Parathyroid adenoma (tissue), 2 donors: Measurements from ENCODE around the gene GASK1B.

ENCODE experiments used
- H2AFZ ChIP-seq: fragments of 300-600 bp; sonication (generic); one replicate; pipeline ENCODE4 v1.7.0; 2017; ENCODE audit warnings: antibody characterized with exemption, mild to moderate bottlenecking
- H3K27ac ChIP-seq: fragments of 300-600 bp; sonication (generic); one replicate; pipeline ENCODE4 v1.7.0; 2017
- H3K27me3 ChIP-seq: fragments of 300-600 bp; sonication (generic); one replicate; pipeline ENCODE4 v1.7.0; 2017; ENCODE audit warnings: low read length; ENCODE audit not compliant: control insufficient read depth, insufficient read depth
- H3K36me3 ChIP-seq: fragments of 300-600 bp; sonication (generic); one replicate; pipeline ENCODE4 v1.7.0; 2017; ENCODE audit warnings: low read length; ENCODE audit not compliant: control insufficient read depth, insufficient read depth
- H3K4me1 ChIP-seq: fragments of 300-600 bp; sonication (generic); one replicate; pipeline ENCODE4 v1.7.0; 2017; ENCODE audit warnings: control low read depth
- H3K4me2 ChIP-seq: fragments of 300-600 bp; sonication (generic); one replicate; pipeline ENCODE4 v1.7.0; 2017; ENCODE audit warnings: low read length
- H3K4me3 ChIP-seq: fragments of 300-600 bp; sonication (generic); one replicate; pipeline ENCODE4 v1.7.0; 2017; ENCODE audit warnings: low read depth, low read length
- H3K79me2 ChIP-seq: fragments of 300-600 bp; sonication (generic); one replicate; pipeline ENCODE4 v1.7.0; 2017; ENCODE audit warnings: control low read depth
- H3K9ac ChIP-seq: fragments of 300-600 bp; sonication (generic); one replicate; pipeline ENCODE4 v1.7.0; 2017; ENCODE audit warnings: mild to moderate bottlenecking
- H3K9me3 ChIP-seq: fragments of 300-600 bp; sonication (generic); one replicate; pipeline ENCODE4 v1.7.0; 2017; ENCODE audit warnings: low read length; ENCODE audit not compliant: control insufficient read depth
- TF ChIP-seq, protein P1 (sequence below): fragments of 300-600 bp; sonication (generic); IDR thresholded peaks from one replicate; pipeline ENCODE4 v1.7.0; 2017; ENCODE audit warnings: antibody characterized with exemption, mild to moderate bottlenecking
- donor health status: primary hyperparathyroidism.

GASK1B gene

DNA sequence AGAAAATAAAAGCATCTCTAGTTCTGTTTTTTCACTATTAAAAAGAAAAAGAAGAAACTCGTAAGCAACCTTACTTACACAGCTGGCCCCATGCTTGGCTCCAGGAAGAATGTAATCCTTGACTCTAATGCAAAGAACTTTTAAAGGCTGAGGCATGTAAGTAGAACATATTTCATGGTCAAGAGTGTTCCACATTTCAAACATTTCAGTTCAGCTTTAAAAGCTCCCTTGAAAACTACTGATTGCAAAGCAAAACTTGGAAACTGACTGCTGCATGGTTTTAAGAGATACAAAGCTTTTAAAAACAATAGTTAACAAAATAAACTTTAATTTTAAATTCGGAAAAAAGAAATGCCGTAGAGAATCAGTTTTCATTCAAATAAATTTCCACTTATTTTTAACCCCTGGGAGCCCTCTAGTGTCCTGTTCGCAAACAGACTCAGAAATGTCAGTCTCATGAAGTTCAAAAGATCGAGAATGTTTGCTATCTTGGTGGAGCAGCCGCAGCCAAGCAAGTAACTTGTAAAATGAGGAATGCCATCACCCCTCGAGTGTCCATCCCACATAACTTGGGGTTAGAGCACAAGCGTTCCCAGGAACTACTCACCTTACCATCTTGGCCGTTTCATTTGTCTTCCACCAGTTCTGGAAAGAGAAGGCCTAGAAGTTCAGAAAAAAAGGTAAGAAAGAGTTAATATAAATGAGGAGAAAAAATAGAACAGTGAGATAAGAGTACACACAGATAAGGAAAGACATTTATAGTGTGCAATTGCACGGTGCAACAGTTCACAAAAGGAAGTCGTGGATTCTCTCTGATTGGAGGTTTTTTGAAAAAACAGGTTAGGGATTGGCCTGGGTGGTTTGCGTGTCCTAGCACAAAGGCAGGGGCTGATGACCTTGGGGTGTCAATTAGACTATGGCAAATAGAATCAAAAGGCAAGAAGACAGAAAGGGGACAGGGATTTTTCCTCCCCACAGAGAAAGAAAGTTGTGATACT is at the start of gene GASK1B:
Gene GASK1B (minus strand): TSS at position 765 of the 998 bp plus-strand sequence. CDS start 1,650 bp downstream, outside the sequence.
- TF ChIP-seq, protein P1, sequence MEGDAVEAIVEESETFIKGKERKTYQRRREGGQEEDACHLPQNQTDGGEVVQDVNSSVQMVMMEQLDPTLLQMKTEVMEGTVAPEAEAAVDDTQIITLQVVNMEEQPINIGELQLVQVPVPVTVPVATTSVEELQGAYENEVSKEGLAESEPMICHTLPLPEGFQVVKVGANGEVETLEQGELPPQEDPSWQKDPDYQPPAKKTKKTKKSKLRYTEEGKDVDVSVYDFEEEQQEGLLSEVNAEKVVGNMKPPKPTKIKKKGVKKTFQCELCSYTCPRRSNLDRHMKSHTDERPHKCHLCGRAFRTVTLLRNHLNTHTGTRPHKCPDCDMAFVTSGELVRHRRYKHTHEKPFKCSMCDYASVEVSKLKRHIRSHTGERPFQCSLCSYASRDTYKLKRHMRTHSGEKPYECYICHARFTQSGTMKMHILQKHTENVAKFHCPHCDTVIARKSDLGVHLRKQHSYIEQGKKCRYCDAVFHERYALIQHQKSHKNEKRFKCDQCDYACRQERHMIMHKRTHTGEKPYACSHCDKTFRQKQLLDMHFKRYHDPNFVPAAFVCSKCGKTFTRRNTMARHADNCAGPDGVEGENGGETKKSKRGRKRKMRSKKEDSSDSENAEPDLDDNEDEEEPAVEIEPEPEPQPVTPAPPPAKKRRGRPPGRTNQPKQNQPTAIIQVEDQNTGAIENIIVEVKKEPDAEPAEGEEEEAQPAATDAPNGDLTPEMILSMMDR, result no peak
- Histone ChIP-seq H3K79me2 (no peaks in the 10 kb centered on the region), H3K4me1 (no peaks in the 10 kb centered on the region), H3K27me3 (no peaks in the 10 kb centered on the region), H3K4me2 (peak within 1 kb of the TSS; percentile 28), H3K9me3 (no peaks in the 10 kb centered on the region), H3K9ac (no peak within 1 kb of the TSS), H3K27ac (peak within 1 kb of the TSS; percentile 57), H2AFZ (peak within 1 kb of the TSS; percentile 25), H3K36me3 (no peaks in the 10 kb centered on the region), H3K4me3 (peak within 1 kb of the TSS; percentile 52)

DNA sequence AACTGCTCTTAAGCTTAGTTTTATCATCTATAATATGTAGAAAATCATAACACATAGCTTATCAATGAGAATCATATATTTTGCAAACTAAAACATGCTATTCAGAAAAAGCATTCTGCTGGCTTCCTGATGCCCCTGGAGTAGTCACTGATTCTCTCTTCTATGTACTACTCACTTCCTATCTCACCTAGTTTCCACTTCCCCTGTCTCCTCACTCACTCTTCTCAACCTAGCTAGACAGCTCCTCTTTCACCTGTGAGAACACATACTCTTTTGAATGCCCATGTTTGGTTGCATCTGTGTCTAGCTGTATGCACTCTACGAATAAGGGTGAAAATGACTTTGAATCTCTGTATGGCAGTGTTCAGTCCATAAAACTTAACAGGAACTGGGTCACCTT is 46.8 kb upstream of the GASK1B start:
- Histone ChIP-seq H3K4me3 (no peak overlapping the region), H3K27ac (no peak overlapping the region), H3K9ac (no peak overlapping the region)

DNA sequence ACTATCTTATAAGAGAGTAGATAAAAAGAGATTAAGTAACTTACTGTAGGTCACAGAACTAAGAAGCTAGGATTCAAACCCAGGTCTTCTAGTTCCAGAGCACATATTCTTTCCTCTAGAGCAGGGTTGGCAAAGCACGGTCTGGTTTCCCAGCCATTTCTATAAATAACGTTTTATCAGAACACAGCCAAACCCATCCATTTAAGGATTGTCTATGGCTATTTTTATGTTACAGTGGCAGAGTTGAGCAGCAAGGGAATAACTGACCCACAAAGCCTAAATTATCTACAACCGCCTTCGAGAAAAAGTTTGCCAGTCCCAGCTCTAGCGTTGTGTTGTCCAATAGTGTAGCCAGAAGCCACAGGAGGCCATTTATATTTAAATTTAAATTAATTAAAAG is 44.9 kb upstream of the GASK1B start:
- Histone ChIP-seq H3K36me3 (no peaks in the 10 kb centered on the region), H3K27ac (no peak overlapping the region)

More for the DNA sequence above, 46.8 kb upstream of the GASK1B start:
- H3K36me3 ChIP-seq, result no peaks in the 10 kb centered on the region
- no peaks in the 10 kb centered on the region for H3K4me1 ChIP-seq
- TF ChIP-seq, protein P1, result no peak
- no peaks in the 10 kb centered on the region for H3K9me3 ChIP-seq
- no peak overlapping the region for H3K4me2 ChIP-seq
- H3K27me3 ChIP-seq, result no peaks in the 10 kb centered on the region
- H2AFZ ChIP-seq, result no peak overlapping the region
- no peaks in the 10 kb centered on the region for H3K79me2 ChIP-seq

DNA sequence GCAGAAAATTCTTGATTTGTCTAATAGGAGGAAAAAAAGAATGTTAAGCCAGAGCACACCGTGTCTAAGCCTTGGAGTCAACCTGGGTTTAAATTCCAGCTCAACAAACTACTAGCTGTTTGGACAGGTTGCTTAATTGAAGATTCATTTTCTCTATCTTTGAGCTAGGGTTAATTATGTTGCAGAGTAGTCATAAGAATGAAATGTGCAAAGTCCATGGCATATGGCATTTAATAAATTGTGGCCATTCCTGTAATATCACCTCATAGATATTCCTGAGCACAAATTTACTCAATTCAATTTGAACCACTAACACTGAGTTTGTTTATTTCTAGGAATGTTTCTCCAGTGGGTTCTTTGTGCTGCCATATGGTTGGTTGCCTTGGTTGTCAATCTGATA is 42.0 kb upstream of the GASK1B start:
- H3K27ac ChIP-seq, result no peak overlapping the region
- no peak overlapping the region for H3K4me3 ChIP-seq
- H3K27me3 ChIP-seq, result no peaks in the 10 kb centered on the region
- no peak overlapping the region for H3K9ac ChIP-seq
- H2AFZ ChIP-seq, result no peak overlapping the region
- no peak overlapping the region for H3K4me2 ChIP-seq
- TF ChIP-seq, protein P1, result no peak
- no peaks in the 10 kb centered on the region for H3K4me1 ChIP-seq
- H3K79me2 ChIP-seq, result no peaks in the 10 kb centered on the region
- H3K9me3 ChIP-seq, result no peaks in the 10 kb centered on the region
- H3K36me3 ChIP-seq, result no peaks in the 10 kb centered on the region

More for the DNA sequence above, 44.9 kb upstream of the GASK1B start:
- H3K4me1 ChIP-seq, result no peaks in the 10 kb centered on the region
- H3K4me3 ChIP-seq, result no peak overlapping the region
- no peak overlapping the region for H3K9ac ChIP-seq
- H3K27me3 ChIP-seq, result no peaks in the 10 kb centered on the region
- TF ChIP-seq, protein P1, result no peak
- H3K4me2 ChIP-seq, result no peak overlapping the region
- no peaks in the 10 kb centered on the region for H3K9me3 ChIP-seq
- no peaks in the 10 kb centered on the region for H3K79me2 ChIP-seq
- H2AFZ ChIP-seq, result no peak overlapping the region
